WTC11 (cell line): Measurements from ENCODE around the gene CCDC124. TPM values are rescaled to one million over a fixed set of nuclear protein-coding genes. Genes with fewer than 3 reads are reported as not detected.
A peak's percentile ranks its signal among the peaks of the same experiment; 100 is the strongest.

Experiments
- ATAC-seq: fragments of 200-7000 bp; cut with Tn5 transposase; 2 replicates; pipeline ENCODE4 v1.10.0; 2021; ENCODE audit warnings: mild to moderate bottlenecking, moderate library complexity
- CTCF ChIA-PET: fragments of 300-600 bp; sonication (Branson Sonifier 250); formaldehyde crosslinking; loops from one replicate; lab custom pipeline; 2021; ENCODE audit warnings: antibody characterized with exemption; lab: Charles Lee
- POLR2A ChIA-PET: fragments of 350-600 bp; sonication (Branson Sonifier 250); formaldehyde crosslinking; loops from one replicate; lab custom pipeline; 2021; ENCODE audit warnings: antibody characterized with exemption; lab: Charles Lee
- DNase-seq: peaks from one replicate; pipeline ENCODE4 v3.0.0; 2021; ENCODE audit warnings: low spot score
- H3K27ac Mint-ChIP-seq: 2 replicates; pipeline ENCODE4 v1.8.0; 2021; ENCODE audit warnings: mixed read lengths
- H3K27me3 Mint-ChIP-seq: 2 replicates; pipeline ENCODE4 v1.8.0; 2021; ENCODE audit warnings: low read depth, mild to moderate bottlenecking, moderate library complexity, mixed read lengths
- H3K36me3 Mint-ChIP-seq: 2 replicates; pipeline ENCODE4 v1.8.0; 2021; ENCODE audit warnings: mixed read lengths
- H3K4me1 Mint-ChIP-seq: 2 replicates; pipeline ENCODE4 v1.8.0; 2022; ENCODE audit warnings: mixed read lengths
- H3K4me3 Mint-ChIP-seq: 2 replicates; pipeline ENCODE4 v1.8.0; 2021; ENCODE audit warnings: mild to moderate bottlenecking, moderate library complexity, mixed read lengths
- H3K9me3 Mint-ChIP-seq: 2 replicates; pipeline ENCODE4 v1.8.0; 2021; ENCODE audit warnings: mixed read lengths
- FOXJ3 ChIP-seq: sonication (generic); formaldehyde crosslinking; IDR thresholded peaks from 2 replicates; pipeline ENCODE4 v1.9.0; 2021; ENCODE audit warnings: missing genetic modification reagents, mild to moderate bottlenecking, borderline replicate concordance
- FOXK1 ChIP-seq: sonication (generic); formaldehyde crosslinking; IDR thresholded peaks from 2 replicates; pipeline ENCODE4 v1.8.0; 2022; ENCODE audit warnings: mild to moderate bottlenecking, moderate library complexity, missing genetic modification reagents
- GABPB1 ChIP-seq: sonication (generic); formaldehyde crosslinking; IDR thresholded peaks from 2 replicates; pipeline ENCODE4 v1.8.1; 2023; ENCODE audit warnings: mild to moderate bottlenecking, missing genetic modification reagents
- GTF2I ChIP-seq: fragments of 250-450 bp; sonication (Bioruptor Pico); conservative IDR thresholded peaks from 2 replicates; pipeline ENCODE4 v1.4.0; 2021; ENCODE audit warnings: mild to moderate bottlenecking
- HMGA2 ChIP-seq: fragments of 250-450 bp; sonication (Bioruptor Pico); IDR thresholded peaks from 2 replicates; pipeline ENCODE4 v1.4.0; 2021; ENCODE audit warnings: mild to moderate bottlenecking, moderate library complexity
- KAT7 ChIP-seq: sonication (generic); formaldehyde crosslinking; IDR thresholded peaks from 2 replicates; pipeline ENCODE4 v1.8.1; 2023; ENCODE audit warnings: missing genetic modification reagents, mild to moderate bottlenecking, borderline replicate concordance
- NR3C1 ChIP-seq: sonication (generic); formaldehyde crosslinking; conservative IDR thresholded peaks from 2 replicates; pipeline ENCODE4 v1.8.1; 2023; ENCODE audit warnings: low read depth, mild to moderate bottlenecking, missing genetic modification reagents
- TEAD4 ChIP-seq: sonication (generic); formaldehyde crosslinking; IDR thresholded peaks from 2 replicates; pipeline ENCODE4 v1.8.0; 2022; ENCODE audit warnings: mild to moderate bottlenecking, missing genetic modification reagents
- TP53 ChIP-seq: sonication (generic); formaldehyde crosslinking; IDR thresholded peaks from 2 replicates; pipeline ENCODE4 v1.8.1; 2023; ENCODE audit warnings: mild to moderate bottlenecking, missing genetic modification reagents
- ZNF416 ChIP-seq: fragments of 250-450 bp; sonication (Bioruptor Pico); IDR thresholded peaks from 2 replicates; pipeline ENCODE4 v1.9.0; 2021; ENCODE audit warnings: mild to moderate bottlenecking, inconsistent platforms
- total RNA-seq: library from RNA; stranded (reverse); gene quantifications from 3 replicates; pipeline ENCODE4 v1.2.3, GENCODE V29; 2021
- TF ChIP-seq, protein P1 (sequence below): fragments of 250-450 bp; sonication (Bioruptor Pico); IDR thresholded peaks from 2 replicates; pipeline ENCODE4 v1.9.0; 2021; ENCODE audit warnings: mild to moderate bottlenecking, borderline replicate concordance
- TF ChIP-seq, protein P2 (sequence below): sonication (generic); formaldehyde crosslinking; IDR thresholded peaks from 2 replicates; pipeline ENCODE4 v1.8.1; 2023; ENCODE audit warnings: mild to moderate bottlenecking, missing genetic modification reagents, moderate library complexity
- TF ChIP-seq, protein P3 (sequence below): sonication (generic); formaldehyde crosslinking; IDR thresholded peaks from 2 replicates; pipeline ENCODE4 v1.8.0; 2022; ENCODE audit warnings: missing genetic modification reagents
- TF ChIP-seq, protein P4 (sequence below): sonication (generic); formaldehyde crosslinking; IDR thresholded peaks from 2 replicates; pipeline ENCODE4 v1.8.1; 2023; ENCODE audit warnings: mild to moderate bottlenecking, missing genetic modification reagents, moderate library complexity

CCDC124 gene
- total RNA-seq, 1 experiment from 2014 or later, result 156 TPM

DNA sequence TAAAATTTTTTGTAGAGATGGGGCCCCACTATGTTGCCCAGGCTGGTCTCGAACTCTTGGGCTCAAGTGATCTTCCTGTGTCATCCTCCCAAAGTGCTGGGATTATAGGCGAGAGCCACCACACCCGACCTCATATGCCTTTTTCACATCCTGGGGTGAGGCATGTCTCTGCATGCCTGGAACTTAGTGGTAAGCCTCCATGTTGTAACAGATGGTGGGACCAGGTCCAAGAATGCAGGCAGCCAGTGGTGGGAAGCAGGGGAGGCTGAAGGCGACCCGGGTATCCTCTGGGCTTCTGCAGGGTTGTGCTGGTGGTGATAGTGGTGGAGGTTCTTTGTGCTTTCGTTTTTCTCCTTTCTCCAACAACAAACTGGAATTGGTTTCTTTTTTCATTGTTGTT is 30.1 kb upstream of the CCDC124 start (continued):
- TF ChIP-seq FOXK1 (CRISPR knock-in tag) (no peak), ZNF416 (CRISPR knock-in tag) (no peak)

DNA sequence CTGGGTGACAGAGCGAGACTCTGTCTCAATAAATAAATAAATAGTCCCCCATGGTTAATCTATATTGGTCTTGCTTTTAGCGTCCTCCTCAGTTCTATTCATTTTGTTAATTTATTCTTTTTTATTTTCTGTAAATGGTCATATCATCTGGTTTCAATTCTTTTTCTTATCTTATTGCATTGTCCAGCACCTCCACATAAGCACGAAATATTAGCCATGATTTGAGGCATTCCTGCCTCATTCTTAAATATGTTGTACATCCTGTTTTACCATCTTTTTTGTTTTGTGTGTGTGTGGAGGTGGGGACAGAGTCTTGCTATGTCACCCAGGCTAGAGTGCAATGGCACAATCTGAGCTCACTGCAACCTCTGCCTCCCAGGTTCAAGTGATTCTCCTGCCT is 24.6 kb upstream of the CCDC124 start:
- TF ChIP-seq GTF2I (peak; percentile 55; the same call in 1 of the 2 replicates), KAT7 (CRISPR knock-in tag) (no peak), NR3C1 (CRISPR knock-in tag) (no peak)
- TF ChIP-seq, protein P1, sequence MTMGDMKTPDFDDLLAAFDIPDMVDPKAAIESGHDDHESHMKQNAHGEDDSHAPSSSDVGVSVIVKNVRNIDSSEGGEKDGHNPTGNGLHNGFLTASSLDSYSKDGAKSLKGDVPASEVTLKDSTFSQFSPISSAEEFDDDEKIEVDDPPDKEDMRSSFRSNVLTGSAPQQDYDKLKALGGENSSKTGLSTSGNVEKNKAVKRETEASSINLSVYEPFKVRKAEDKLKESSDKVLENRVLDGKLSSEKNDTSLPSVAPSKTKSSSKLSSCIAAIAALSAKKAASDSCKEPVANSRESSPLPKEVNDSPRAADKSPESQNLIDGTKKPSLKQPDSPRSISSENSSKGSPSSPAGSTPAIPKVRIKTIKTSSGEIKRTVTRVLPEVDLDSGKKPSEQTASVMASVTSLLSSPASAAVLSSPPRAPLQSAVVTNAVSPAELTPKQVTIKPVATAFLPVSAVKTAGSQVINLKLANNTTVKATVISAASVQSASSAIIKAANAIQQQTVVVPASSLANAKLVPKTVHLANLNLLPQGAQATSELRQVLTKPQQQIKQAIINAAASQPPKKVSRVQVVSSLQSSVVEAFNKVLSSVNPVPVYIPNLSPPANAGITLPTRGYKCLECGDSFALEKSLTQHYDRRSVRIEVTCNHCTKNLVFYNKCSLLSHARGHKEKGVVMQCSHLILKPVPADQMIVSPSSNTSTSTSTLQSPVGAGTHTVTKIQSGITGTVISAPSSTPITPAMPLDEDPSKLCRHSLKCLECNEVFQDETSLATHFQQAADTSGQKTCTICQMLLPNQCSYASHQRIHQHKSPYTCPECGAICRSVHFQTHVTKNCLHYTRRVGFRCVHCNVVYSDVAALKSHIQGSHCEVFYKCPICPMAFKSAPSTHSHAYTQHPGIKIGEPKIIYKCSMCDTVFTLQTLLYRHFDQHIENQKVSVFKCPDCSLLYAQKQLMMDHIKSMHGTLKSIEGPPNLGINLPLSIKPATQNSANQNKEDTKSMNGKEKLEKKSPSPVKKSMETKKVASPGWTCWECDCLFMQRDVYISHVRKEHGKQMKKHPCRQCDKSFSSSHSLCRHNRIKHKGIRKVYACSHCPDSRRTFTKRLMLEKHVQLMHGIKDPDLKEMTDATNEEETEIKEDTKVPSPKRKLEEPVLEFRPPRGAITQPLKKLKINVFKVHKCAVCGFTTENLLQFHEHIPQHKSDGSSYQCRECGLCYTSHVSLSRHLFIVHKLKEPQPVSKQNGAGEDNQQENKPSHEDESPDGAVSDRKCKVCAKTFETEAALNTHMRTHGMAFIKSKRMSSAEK (CRISPR knock-in tag), result no peak
- no peak overlapping the region for H3K27ac Mint-ChIP-seq
- H3K4me1 Mint-ChIP-seq, result peaks cover 8% of the 10 kb centered on the region
- CTCF ChIA-PET, result interaction anchor here (1.0 to 1.7 kb wide), 4 partner anchors 24 to 90 kb away, joined by 3 to 23 read pairs (median 4); partner anchors contain the start of genes CCDC124, RPL18A and SLC5A5
- peaks cover 16% of the 10 kb centered on the region for H3K9me3 Mint-ChIP-seq
- ATAC-seq (no peak), DNase-seq (no peak)
- H3K4me3 Mint-ChIP-seq, result no peak overlapping the region
- POLR2A ChIA-PET, result interaction anchor here (0.6 kb wide), 1 partner anchor 12 kb away, joined by 3 read pairs; no protein-coding TSS in a partner anchor
- H3K27me3 Mint-ChIP-seq, result peaks cover 5% of the 10 kb centered on the region
- H3K36me3 Mint-ChIP-seq, result peaks cover 14% of the 10 kb centered on the region

DNA sequence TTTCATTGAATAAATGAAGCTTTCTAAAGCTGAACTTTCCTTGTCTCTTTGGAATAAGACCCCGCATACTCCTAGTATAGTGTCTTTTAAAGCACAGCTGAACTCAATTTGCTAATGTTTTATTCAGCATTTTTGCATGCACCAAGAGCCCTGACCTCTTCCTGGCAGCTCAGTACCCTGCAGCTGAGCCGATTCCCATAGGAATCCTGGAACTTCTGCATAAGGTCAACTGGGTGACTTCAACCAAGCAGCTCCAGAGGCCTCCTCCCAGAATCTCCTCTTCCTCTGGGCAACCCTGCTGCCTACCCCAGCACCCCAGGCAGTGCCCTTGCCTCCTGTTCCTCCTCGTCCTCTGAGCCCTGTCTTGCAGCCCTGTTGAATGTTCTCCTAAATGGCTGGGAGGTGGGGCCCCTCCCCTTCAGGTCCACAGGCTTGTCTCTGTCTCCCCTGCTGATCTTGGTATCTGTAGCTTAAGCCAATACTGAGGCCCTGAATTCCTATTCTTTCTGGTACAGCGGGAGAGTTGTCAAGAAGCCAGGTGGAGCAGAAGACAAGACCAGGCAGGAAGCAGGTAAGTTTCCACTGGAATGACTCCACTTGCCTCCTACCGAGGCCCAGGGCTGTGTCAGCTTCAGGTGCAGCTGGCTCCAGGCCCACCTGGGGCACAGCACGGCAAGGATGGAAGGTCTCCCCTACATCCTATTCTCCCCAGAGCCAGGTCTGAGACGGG is 23.6 kb upstream of the CCDC124 start:
- DNase-seq (peak; percentile 23), ATAC-seq (peak; percentile 87)
- TF ChIP-seq, protein P2, sequence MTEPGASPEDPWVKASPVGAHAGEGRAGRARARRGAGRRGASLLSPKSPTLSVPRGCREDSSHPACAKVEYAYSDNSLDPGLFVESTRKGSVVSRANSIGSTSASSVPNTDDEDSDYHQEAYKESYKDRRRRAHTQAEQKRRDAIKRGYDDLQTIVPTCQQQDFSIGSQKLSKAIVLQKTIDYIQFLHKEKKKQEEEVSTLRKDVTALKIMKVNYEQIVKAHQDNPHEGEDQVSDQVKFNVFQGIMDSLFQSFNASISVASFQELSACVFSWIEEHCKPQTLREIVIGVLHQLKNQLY (CRISPR knock-in tag), result no peak
- TF ChIP-seq, protein P3, sequence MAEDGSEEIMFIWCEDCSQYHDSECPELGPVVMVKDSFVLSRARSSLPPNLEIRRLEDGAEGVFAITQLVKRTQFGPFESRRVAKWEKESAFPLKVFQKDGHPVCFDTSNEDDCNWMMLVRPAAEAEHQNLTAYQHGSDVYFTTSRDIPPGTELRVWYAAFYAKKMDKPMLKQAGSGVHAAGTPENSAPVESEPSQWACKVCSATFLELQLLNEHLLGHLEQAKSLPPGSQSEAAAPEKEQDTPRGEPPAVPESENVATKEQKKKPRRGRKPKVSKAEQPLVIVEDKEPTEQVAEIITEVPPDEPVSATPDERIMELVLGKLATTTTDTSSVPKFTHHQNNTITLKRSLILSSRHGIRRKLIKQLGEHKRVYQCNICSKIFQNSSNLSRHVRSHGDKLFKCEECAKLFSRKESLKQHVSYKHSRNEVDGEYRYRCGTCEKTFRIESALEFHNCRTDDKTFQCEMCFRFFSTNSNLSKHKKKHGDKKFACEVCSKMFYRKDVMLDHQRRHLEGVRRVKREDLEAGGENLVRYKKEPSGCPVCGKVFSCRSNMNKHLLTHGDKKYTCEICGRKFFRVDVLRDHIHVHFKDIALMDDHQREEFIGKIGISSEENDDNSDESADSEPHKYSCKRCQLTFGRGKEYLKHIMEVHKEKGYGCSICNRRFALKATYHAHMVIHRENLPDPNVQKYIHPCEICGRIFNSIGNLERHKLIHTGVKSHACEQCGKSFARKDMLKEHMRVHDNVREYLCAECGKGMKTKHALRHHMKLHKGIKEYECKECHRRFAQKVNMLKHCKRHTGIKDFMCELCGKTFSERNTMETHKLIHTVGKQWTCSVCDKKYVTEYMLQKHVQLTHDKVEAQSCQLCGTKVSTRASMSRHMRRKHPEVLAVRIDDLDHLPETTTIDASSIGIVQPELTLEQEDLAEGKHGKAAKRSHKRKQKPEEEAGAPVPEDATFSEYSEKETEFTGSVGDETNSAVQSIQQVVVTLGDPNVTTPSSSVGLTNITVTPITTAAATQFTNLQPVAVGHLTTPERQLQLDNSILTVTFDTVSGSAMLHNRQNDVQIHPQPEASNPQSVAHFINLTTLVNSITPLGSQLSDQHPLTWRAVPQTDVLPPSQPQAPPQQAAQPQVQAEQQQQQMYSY (CRISPR knock-in tag), result peak; percentile 68
- no peak overlapping the region; the same call in 1 of the 2 replicates for H3K4me3 Mint-ChIP-seq
- peak overlapping the region; percentile 95 for H3K27ac Mint-ChIP-seq
- H3K27me3 Mint-ChIP-seq, result peaks cover 5% of the 10 kb centered on the region
- peaks cover 8% of the 10 kb centered on the region for H3K4me1 Mint-ChIP-seq
- POLR2A ChIA-PET, result interaction anchor here (0.6 to 1.6 kb wide), 3 partner anchors 11 to 304 kb away, joined by 3 to 4 read pairs (median 3); partner anchors contain the start of gene CCDC124
- CTCF ChIA-PET, result interaction anchor here (0.5 to 1.7 kb wide), 11 partner anchors 10 to 435 kb away, joined by 3 to 23 read pairs (median 3); partner anchors contain the start of genes CCDC124, RPL18A and SLC5A5
- H3K36me3 Mint-ChIP-seq, result peaks cover 21% of the 10 kb centered on the region
- H3K9me3 Mint-ChIP-seq, result peaks cover 24% of the 10 kb centered on the region

DNA sequence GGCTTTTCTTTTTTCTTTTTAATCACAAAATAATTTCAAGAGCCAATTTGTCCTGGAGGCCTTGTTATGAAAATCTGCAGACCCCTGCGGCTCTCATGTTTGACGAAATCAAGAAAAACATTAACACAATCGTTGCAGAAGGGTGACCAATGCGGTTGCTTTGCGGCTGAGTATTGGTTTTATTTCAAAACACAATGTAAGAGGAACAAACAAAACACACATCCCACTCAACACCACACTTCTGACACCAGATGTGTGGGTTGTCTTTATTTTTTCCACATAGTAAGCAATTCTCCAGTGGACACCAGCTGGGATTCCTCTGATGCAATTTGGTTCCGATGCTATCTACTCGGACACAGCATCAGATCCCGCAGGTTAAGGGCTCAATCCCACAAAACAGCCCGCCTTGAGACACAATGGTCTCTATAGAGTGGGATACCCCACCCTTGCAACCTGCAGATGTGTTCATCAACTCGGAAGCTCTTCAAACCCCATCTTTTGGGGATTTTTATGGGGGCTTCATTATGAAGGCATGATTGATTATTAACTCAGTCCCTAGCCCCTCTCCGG is 21.9 kb upstream of the CCDC124 start:
- H3K27me3 Mint-ChIP-seq, result peaks cover 8% of the 10 kb centered on the region
- no peak for TF ChIP-seq FOXJ3
- TF ChIP-seq, protein P4, sequence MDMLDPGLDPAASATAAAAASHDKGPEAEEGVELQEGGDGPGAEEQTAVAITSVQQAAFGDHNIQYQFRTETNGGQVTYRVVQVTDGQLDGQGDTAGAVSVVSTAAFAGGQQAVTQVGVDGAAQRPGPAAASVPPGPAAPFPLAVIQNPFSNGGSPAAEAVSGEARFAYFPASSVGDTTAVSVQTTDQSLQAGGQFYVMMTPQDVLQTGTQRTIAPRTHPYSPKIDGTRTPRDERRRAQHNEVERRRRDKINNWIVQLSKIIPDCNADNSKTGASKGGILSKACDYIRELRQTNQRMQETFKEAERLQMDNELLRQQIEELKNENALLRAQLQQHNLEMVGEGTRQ (CRISPR knock-in tag), result no peak
- no peak for TF ChIP-seq TP53 (CRISPR knock-in tag)
- TF ChIP-seq KAT7 (CRISPR knock-in tag), result no peak
- no peak for TF ChIP-seq TEAD4 (CRISPR knock-in tag)
- no peak for TF ChIP-seq HMGA2 (CRISPR knock-in tag)
- no peak for TF ChIP-seq GABPB1 (CRISPR knock-in tag)
- TF ChIP-seq NR3C1 (CRISPR knock-in tag), result no peak
- H3K4me1 Mint-ChIP-seq, result peaks cover 8% of the 10 kb centered on the region
- no peak overlapping the region for H3K27ac Mint-ChIP-seq
- ChIA-PET POLR2A (interaction anchor here (1.8 kb wide), 1 partner anchor 52 kb away, joined by 5 read pairs; the partner anchor contains the start of gene RPL18A), CTCF (interaction anchor here (1.6 kb wide), 1 partner anchor 21 kb away, joined by 4 read pairs; no protein-coding TSS in a partner anchor)
- ATAC-seq (no peak), DNase-seq (no peak)
- peaks cover 21% of the 10 kb centered on the region for H3K36me3 Mint-ChIP-seq
- peaks cover 24% of the 10 kb centered on the region for H3K9me3 Mint-ChIP-seq
- H3K4me3 Mint-ChIP-seq, result no peak overlapping the region
